ENCODE measurements around the gene AGRN. TPM values are rescaled to one million over a fixed set of nuclear protein-coding genes. Genes with fewer than 3 reads are reported as not detected.

Gene AGRN
- total RNA-seq, 1 donor from 2014 or later = 335 TPM

DNA sequence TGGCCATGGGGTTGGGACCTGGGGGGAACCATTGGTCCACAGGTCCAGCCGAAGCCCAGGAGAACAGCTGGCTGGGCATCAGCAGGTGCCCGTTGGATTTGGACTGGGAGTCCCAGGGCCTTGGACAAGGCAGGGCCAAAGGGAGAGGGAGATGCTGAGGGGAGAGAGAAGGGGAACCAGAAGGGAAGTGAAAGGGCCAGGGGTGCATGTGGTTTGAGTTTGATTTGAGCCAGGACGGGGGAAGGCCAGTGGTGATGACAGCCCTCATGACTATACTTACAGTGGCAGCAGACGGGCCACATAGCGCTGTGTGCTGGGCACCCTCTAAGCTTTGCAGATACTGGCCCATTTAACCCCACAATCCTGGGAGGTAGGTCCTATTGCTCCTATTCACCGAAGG lies 18.8 kb downstream of the AGRN start:
- peaks cover 13% of the 10 kb centered on the region for H3K36me3 Mint-ChIP-seq (ENCODE audit: insufficient read depth)
- H3K27me3 Mint-ChIP-seq = peaks cover 20% of the 10 kb centered on the region
- peaks cover 2% of the 10 kb centered on the region for H3K4me1 Mint-ChIP-seq (ENCODE audit: low read depth)
- no peak for DNase-seq (ENCODE audit: low spot score, unreplicated experiment)
- H3K27ac Mint-ChIP-seq = no peak overlapping the region
- TF ChIP-seq, protein P1, sequence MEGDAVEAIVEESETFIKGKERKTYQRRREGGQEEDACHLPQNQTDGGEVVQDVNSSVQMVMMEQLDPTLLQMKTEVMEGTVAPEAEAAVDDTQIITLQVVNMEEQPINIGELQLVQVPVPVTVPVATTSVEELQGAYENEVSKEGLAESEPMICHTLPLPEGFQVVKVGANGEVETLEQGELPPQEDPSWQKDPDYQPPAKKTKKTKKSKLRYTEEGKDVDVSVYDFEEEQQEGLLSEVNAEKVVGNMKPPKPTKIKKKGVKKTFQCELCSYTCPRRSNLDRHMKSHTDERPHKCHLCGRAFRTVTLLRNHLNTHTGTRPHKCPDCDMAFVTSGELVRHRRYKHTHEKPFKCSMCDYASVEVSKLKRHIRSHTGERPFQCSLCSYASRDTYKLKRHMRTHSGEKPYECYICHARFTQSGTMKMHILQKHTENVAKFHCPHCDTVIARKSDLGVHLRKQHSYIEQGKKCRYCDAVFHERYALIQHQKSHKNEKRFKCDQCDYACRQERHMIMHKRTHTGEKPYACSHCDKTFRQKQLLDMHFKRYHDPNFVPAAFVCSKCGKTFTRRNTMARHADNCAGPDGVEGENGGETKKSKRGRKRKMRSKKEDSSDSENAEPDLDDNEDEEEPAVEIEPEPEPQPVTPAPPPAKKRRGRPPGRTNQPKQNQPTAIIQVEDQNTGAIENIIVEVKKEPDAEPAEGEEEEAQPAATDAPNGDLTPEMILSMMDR (IDR thresholded peaks at IDR 0.05; ENCODE audit: unreplicated experiment) = no peak
- H3K4me3 Mint-ChIP-seq (ENCODE audit: low read depth) = peak overlapping the region; percentile 9
- no peaks in the 10 kb centered on the region for H3K9me3 Mint-ChIP-seq (ENCODE audit: low read depth)

DNA sequence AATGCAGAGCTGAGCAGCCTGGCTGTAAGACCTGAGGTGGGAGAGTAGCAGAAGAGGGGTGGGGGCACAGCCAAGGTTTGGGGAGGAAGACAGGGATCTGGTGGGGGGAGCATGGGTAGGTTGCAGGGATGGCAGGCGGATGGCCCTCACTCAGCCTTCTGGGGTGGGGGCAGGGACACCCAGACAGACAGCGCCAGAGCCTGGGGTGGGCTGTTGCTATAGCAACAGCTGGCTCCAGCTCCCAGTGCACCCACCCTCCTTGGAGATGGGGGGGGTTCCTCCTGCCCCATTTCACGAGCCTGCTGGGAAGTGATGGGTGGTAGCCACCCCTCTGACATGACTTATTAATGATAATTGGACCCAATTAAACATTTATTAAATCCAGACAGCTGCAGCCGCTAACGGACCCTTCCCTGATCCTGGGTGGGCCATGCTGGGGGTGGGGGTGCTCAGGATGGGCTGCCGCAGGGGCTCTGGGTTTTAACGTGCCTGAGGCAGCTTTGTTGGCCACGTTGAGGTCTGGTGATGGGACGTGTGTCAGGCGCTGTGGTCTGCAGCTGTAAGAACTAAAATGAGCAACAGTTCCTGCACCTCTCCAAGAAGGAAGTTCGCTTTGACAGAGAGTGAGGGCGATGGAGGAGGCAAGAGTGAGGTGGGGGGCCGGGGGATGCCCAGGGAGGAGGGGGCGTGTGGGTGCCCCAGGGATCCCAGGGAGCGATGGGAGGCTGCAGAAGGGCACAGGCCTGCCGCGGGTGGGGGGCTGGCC lies 19.4 kb downstream of the AGRN start:
- Mint-ChIP-seq H3K27ac (no peak overlapping the region), H3K4me1 (ENCODE audit: low read depth) (peaks cover 2% of the 10 kb centered on the region), H3K4me3 (ENCODE audit: low read depth) (no peak overlapping the region), H3K9me3 (ENCODE audit: low read depth) (no peaks in the 10 kb centered on the region), H3K36me3 (ENCODE audit: insufficient read depth) (peaks cover 13% of the 10 kb centered on the region), H3K27me3 (peaks cover 20% of the 10 kb centered on the region)
- TF ChIP-seq, protein P1 (IDR thresholded peaks at IDR 0.05; ENCODE audit: unreplicated experiment) = no peak
- DNase-seq (ENCODE audit: low spot score, unreplicated experiment) = no peak

DNA sequence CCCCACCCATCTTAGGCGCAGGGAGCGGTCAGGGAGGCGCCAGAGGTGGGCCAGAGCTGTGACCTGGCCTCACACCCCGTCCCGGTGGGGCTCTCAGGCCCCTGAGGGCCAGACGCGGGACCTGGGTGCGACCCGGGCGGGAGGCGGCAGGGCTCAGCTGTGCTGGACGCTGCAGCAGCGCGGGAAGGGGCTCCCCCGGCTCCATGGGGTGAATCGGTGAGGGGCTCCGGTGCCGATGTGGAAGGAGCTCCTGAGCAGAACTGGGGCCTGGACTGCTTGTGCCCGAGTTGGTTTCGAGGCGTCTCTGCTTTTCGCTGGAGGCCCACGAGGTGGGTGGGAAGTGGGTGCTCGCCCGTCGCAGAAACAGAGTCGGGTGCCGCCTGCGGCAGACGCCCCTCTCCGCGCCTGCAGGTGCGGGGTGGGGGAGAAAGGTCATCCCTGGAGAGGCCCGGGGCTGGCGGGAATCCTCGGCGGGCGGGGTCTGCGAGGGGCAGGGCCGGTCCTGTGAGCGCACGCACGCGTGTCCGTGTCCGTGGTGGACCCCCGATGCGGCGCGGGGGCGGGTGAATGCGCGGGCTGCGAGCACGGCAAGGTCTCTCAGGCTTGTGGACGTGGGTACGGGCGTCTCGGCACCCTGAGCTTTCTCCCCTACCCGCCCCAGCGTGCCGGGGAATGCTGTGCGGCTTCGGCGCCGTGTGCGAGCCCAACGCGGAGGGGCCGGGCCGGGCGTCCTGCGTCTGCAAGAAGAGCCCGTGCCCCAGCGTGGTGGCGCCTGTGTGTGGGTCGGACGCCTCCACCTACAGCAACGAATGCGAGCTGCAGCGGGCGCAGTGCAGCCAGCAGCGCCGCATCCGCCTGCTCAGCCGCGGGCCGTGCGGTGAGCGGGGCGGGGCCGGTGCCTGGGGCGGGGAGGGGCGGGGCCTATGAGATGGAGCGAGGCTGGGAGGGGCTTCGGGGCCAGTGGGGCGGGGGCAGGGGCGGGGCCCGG lies 20.4 kb downstream of the AGRN start:
- Mint-ChIP-seq H3K4me3 (ENCODE audit: low read depth) (no peak overlapping the region), H3K27me3 (peaks cover 20% of the 10 kb centered on the region), H3K27ac (no peak overlapping the region), H3K4me1 (ENCODE audit: low read depth) (peaks cover 2% of the 10 kb centered on the region), H3K9me3 (ENCODE audit: low read depth) (no peaks in the 10 kb centered on the region), H3K36me3 (ENCODE audit: insufficient read depth) (peaks cover 18% of the 10 kb centered on the region)
- DNase-seq (ENCODE audit: low spot score, unreplicated experiment) = peak; percentile 57
- TF ChIP-seq, protein P1 (IDR thresholded peaks at IDR 0.05; ENCODE audit: unreplicated experiment) = peak; percentile 27

DNA sequence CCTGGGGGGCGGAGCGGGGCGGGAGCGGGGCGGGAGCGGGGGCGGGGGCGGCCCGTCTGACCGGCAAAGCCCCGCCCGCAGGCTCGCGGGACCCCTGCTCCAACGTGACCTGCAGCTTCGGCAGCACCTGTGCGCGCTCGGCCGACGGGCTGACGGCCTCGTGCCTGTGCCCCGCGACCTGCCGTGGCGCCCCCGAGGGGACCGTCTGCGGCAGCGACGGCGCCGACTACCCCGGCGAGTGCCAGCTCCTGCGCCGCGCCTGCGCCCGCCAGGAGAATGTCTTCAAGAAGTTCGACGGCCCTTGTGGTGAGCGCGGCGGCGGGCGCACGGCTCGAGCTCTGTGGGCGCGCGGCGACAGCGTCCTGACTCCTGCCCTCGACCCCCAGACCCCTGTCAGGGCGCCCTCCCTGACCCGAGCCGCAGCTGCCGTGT lies 21.2 kb downstream of the AGRN start:
- Mint-ChIP-seq H3K27ac (no peak overlapping the region), H3K36me3 (ENCODE audit: insufficient read depth) (peaks cover 16% of the 10 kb centered on the region), H3K4me1 (ENCODE audit: low read depth) (peaks cover 2% of the 10 kb centered on the region), H3K27me3 (peaks cover 20% of the 10 kb centered on the region), H3K9me3 (ENCODE audit: low read depth) (no peaks in the 10 kb centered on the region), H3K4me3 (ENCODE audit: low read depth) (no peak overlapping the region)
- TF ChIP-seq, protein P1 (IDR thresholded peaks at IDR 0.05; ENCODE audit: unreplicated experiment) = no peak
- no peak for DNase-seq (ENCODE audit: low spot score, unreplicated experiment)

DNA sequence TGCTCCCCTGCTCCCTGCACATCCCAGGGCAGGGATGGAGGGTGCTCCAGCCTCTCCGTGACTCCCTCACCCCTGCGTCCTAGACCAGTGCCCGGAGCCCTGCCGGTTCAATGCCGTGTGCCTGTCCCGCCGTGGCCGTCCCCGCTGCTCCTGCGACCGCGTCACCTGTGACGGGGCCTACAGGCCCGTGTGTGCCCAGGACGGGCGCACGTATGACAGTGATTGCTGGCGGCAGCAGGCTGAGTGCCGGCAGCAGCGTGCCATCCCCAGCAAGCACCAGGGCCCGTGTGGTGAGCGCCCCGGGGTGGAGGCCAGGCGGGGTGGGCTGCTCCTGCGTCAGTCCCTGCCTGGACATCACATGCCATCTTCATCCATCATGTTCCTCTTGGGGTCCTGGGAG lies 22.0 kb downstream of the AGRN start:
- TF ChIP-seq, protein P1 (IDR thresholded peaks at IDR 0.05; ENCODE audit: unreplicated experiment) = no peak
- Mint-ChIP-seq H3K4me1 (ENCODE audit: low read depth) (peaks cover 2% of the 10 kb centered on the region), H3K9me3 (ENCODE audit: low read depth) (no peaks in the 10 kb centered on the region), H3K36me3 (ENCODE audit: insufficient read depth) (peaks cover 15% of the 10 kb centered on the region), H3K27me3 (peaks cover 20% of the 10 kb centered on the region), H3K4me3 (ENCODE audit: low read depth) (no peak overlapping the region), H3K27ac (no peak overlapping the region)
- DNase-seq (ENCODE audit: low spot score, unreplicated experiment) = no peak
